ENCODE data around the gene SDC4. TPM values are rescaled to one million over a fixed set of nuclear protein-coding genes. Genes with fewer than 3 reads are reported as not detected.

Gene SDC4
- total RNA-seq, 2 experiments from 2014 or later: 21.1 to 22.0 TPM

DNA sequence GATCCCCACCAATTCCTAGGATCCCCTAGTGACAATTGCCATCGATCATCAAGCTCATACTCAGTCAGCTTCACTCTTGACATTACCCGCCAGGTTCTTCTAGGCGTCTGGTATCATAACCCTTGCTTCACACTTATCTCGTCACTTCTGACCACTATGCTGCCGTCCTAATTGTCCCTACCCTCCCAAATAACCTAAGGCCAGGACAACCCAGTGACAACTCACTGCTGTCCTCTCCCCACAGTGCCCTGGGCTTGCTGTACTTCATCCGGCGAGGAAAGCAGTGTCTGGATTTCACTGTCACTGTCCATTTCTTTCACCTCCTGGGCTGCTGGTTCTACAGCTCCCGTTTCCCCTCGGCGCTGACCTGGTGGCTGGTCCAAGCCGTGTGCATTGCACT lies 18.4 kb upstream of the SDC4 start:
- H3K36me3 Mint-ChIP-seq (ENCODE audit: low read depth): peaks cover 25% of the 10 kb centered on the region
- H3K4me1 Mint-ChIP-seq (ENCODE audit: low read depth): peaks cover 51% of the 10 kb centered on the region
- H3K9me3 Mint-ChIP-seq: no peaks in the 10 kb centered on the region
- H3K4me3 Mint-ChIP-seq: no peak overlapping the region
- ChIA-PET CTCF (interaction anchor here (0.9 to 24.4 kb wide), 6 partner anchors 12 to 86 kb away, joined by 3 to 549 read pairs (median 3); no protein-coding TSS in a partner anchor), POLR2A (interaction anchor here (2.0 kb wide), 1 partner anchor 49 kb away, joined by 6 read pairs; no protein-coding TSS in a partner anchor)
- intact Hi-C loops (cut with micrococcal nuclease): no loop called here
- H3K27me3 Mint-ChIP-seq: no peaks in the 10 kb centered on the region
- ATAC-seq: no peak
- no peak for DNase-seq
- TF ChIP-seq, protein P1, sequence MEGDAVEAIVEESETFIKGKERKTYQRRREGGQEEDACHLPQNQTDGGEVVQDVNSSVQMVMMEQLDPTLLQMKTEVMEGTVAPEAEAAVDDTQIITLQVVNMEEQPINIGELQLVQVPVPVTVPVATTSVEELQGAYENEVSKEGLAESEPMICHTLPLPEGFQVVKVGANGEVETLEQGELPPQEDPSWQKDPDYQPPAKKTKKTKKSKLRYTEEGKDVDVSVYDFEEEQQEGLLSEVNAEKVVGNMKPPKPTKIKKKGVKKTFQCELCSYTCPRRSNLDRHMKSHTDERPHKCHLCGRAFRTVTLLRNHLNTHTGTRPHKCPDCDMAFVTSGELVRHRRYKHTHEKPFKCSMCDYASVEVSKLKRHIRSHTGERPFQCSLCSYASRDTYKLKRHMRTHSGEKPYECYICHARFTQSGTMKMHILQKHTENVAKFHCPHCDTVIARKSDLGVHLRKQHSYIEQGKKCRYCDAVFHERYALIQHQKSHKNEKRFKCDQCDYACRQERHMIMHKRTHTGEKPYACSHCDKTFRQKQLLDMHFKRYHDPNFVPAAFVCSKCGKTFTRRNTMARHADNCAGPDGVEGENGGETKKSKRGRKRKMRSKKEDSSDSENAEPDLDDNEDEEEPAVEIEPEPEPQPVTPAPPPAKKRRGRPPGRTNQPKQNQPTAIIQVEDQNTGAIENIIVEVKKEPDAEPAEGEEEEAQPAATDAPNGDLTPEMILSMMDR (IDR thresholded peaks at IDR 0.05): no peak
- H3K27ac Mint-ChIP-seq: peak overlapping the region; percentile 52

DNA sequence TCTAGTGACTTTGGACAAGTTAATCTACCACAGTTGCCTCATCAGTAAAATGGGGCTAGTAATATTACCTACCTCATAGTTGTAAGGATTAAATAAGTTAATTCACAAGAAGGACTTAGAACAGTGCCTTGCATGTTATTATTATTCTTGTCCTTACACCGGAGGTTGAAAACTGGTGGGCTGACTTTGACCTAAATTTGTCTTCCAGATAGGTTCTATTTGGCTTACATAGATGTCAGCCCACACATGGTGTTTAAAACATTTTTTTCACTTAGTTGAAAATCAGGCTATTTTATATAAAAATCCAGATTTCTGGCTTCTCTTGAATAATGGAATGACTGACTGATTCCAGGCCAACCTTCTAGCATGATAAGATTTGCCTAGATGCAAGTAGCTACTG lies 18.0 kb upstream of the SDC4 start:
- peaks cover 49% of the 10 kb centered on the region for H3K4me1 Mint-ChIP-seq (ENCODE audit: low read depth)
- DNase-seq: no peak
- no peak for ATAC-seq
- H3K4me3 Mint-ChIP-seq: no peak overlapping the region
- no peaks in the 10 kb centered on the region for H3K9me3 Mint-ChIP-seq
- POLR2A ChIA-PET: no interaction called here
- TF ChIP-seq, protein P1 (IDR thresholded peaks at IDR 0.05): no peak
- H3K27ac Mint-ChIP-seq: no peak overlapping the region
- CTCF ChIA-PET: interaction anchor here (0.9 to 24.4 kb wide), 8 partner anchors 7 to 87 kb away, joined by 3 to 549 read pairs (median 4); no protein-coding TSS in a partner anchor
- intact Hi-C loops (cut with micrococcal nuclease): no loop called here
- peaks cover 25% of the 10 kb centered on the region for H3K36me3 Mint-ChIP-seq (ENCODE audit: low read depth)
- H3K27me3 Mint-ChIP-seq: no peaks in the 10 kb centered on the region

DNA sequence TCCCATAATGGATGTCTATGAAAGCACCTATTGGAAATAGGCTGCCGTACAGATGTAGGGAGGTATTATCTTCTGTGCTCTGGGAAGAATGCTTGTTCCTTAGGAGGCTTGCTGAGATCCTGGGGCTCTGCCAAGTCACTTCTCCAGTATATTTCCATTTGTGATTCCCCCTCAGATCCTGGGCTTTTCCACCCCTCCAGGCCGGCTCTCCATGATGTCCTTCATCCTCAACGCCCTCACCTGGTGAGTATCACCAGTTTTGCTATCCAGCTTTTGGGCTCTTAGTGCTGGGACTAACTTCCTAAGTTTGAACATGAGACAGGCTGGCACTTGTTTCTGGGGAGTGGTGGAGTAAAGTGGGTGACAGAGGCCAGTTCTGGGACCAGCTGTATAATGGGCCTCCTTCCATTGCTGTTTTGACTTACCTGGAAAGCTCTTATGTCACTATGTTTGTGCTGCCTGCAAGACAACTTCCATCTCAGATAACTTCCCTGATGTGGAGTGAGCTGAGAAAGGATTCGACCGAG lies 17.3 kb upstream of the SDC4 start:
- ATAC-seq (no peak), DNase-seq (no peak)
- H3K9me3 Mint-ChIP-seq: no peaks in the 10 kb centered on the region
- H3K4me1 Mint-ChIP-seq (ENCODE audit: low read depth): peaks cover 49% of the 10 kb centered on the region
- H3K36me3 Mint-ChIP-seq (ENCODE audit: low read depth): peaks cover 25% of the 10 kb centered on the region
- TF ChIP-seq, protein P1 (IDR thresholded peaks at IDR 0.05): no peak
- CTCF ChIA-PET: interaction anchor here (1.0 to 24.4 kb wide), 8 partner anchors 8 to 406 kb away, joined by 3 to 549 read pairs (median 4); no protein-coding TSS in a partner anchor
- H3K4me3 Mint-ChIP-seq: no peak overlapping the region
- no peaks in the 10 kb centered on the region for H3K27me3 Mint-ChIP-seq
- intact Hi-C loops (cut with micrococcal nuclease): no loop called here
- H3K27ac Mint-ChIP-seq: peak overlapping the region; percentile 43
- POLR2A ChIA-PET: interaction anchor here (3.6 to 4.2 kb wide), 2 partner anchors 7 to 18 kb away, joined by 21 to 35 read pairs; partner anchors contain the start of gene SDC4

DNA sequence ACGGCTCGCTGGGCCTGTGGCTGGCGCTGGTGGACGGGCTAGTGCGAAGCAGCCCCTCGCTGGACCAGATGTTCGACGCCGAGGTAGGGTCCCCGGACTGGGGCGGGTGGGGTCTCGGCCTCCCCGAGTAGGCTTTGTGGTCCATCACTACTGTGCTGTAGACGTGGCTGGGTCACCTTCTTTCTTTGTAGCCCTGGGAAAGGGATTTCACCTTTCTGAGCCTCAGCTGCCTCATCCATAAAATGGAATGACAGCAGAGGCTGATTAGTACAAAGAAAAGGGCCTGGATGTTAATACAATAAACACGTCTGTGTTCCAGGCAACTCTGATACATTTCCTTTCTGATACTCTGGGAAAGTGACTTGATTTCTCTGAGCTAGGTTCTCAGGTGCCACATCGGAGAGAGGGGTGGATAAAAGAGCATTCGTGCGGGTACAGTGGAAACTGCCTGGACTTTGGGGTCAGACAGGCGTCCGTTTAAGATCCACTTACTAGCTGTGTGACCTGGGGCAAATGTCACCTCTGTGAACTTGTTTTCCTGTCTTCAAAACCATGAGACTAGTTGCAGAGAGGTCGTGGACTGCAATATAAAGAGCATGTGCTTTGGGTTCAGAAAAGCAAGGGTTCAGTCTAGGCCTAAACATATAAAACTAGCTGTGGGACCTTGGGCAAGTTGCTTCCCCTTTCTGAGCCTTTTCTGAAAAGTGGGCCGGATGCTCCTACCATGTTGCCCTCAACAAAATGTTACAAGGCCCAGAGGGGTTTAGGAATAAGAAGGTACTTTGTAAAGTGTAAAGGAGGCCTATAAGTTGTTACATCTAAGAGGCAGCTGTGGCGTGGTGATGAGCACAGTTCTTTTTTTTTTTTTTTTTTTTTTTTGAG lies 15.6 kb upstream of the SDC4 start:
- CTCF ChIA-PET: interaction anchor here (0.7 to 24.4 kb wide), 24 partner anchors 10 to 1147 kb away, joined by 3 to 549 read pairs (median 7); partner anchors contain the start of genes DBNDD2, PIGT, SDC4 and WFDC10A
- DNase-seq (no peak), ATAC-seq (no peak)
- intact Hi-C loops (cut with micrococcal nuclease): loop anchor here (2.0 to 5.0 kb wide), 2 partner anchors 53 to 73 kb away; partner anchors contain the start of gene PIGT
- H3K4me3 Mint-ChIP-seq: peak overlapping the region; percentile 100
- H3K36me3 Mint-ChIP-seq (ENCODE audit: low read depth): peaks cover 25% of the 10 kb centered on the region
- POLR2A ChIA-PET: interaction anchor here (0.6 to 4.2 kb wide), 9 partner anchors 9 to 575 kb away, joined by 3 to 35 read pairs (median 4); partner anchors contain the start of genes PIGT and SDC4
- no peaks in the 10 kb centered on the region for H3K27me3 Mint-ChIP-seq
- TF ChIP-seq, protein P1 (IDR thresholded peaks at IDR 0.05): no peak
- no peaks in the 10 kb centered on the region for H3K9me3 Mint-ChIP-seq
- peaks cover 48% of the 10 kb centered on the region for H3K4me1 Mint-ChIP-seq (ENCODE audit: low read depth)
- H3K27ac Mint-ChIP-seq: peak overlapping the region; percentile 98

Measured in activated CD8-positive, alpha-beta T cell treated with anti-CD3 and anti-CD28 coated beads for 36 hours (primary cell).